ENCODE data around the gene SEZ6. TPM values are rescaled to one million over a fixed set of nuclear protein-coding genes. Genes with fewer than 3 reads are reported as not detected.

SEZ6 gene
- total RNA-seq, 1 experiment from 2014 or later = not detected

GRCh38 chr17:28973425-28973824 lies 32.4 kb downstream of the SEZ6 start:
- Histone ChIP-seq H3K36me3 (no peaks in the 10 kb centered on the region), H3K4me3 (no peak overlapping the region), H3K27me3 (no peaks in the 10 kb centered on the region), H3K9me3 (no peaks in the 10 kb centered on the region)
- DNase-seq = peak; percentile 77

- Histone ChIP-seq H3K9me3 (no peaks in the 10 kb centered on the region), H3K27me3 (no peaks in the 10 kb centered on the region), H3K4me3 (no peak overlapping the region), H3K36me3 (no peaks in the 10 kb centered on the region)
- no peak for DNase-seq
Measured at GRCh38 chr17:28972437-28972836, 33.4 kb downstream of the SEZ6 start.

GRCh38 chr17:28970879-28971278 lies 35.0 kb downstream of the SEZ6 start:
- no peak for DNase-seq
- no peak overlapping the region for H3K4me3 ChIP-seq

GRCh38 chr17:28969706-28970393 lies 36.0 kb downstream of the SEZ6 start:
- Histone ChIP-seq H3K36me3 (no peaks in the 10 kb centered on the region), H3K4me3 (no peak overlapping the region), H3K9me3 (no peaks in the 10 kb centered on the region), H3K27me3 (no peaks in the 10 kb centered on the region)
- no peak for DNase-seq

More at GRCh38 chr17:28970879-28971278, 35.0 kb downstream of the SEZ6 start:
- no peaks in the 10 kb centered on the region for H3K36me3 ChIP-seq
- no peaks in the 10 kb centered on the region for H3K27me3 ChIP-seq
- H3K9me3 ChIP-seq = no peaks in the 10 kb centered on the region

- H3K9me3 ChIP-seq = no peaks in the 10 kb centered on the region
- no peak for DNase-seq
- no peaks in the 10 kb centered on the region for H3K27me3 ChIP-seq
- H3K4me3 ChIP-seq = no peak overlapping the region
- H3K36me3 ChIP-seq = no peaks in the 10 kb centered on the region
Measured at GRCh38 chr17:28968914-28969295, 36.9 kb downstream of the SEZ6 start.

- no peak overlapping the region for H3K4me3 ChIP-seq
- peak; percentile 69 for DNase-seq
- no peaks in the 10 kb centered on the region for H3K36me3 ChIP-seq
- H3K9me3 ChIP-seq = no peaks in the 10 kb centered on the region
- no peaks in the 10 kb centered on the region; the same call in 1 of the 2 replicates for H3K27me3 ChIP-seq
Measured at GRCh38 chr17:28968231-28968913, 37.5 kb downstream of the SEZ6 start.

- Histone ChIP-seq H3K36me3 (no peaks in the 10 kb centered on the region), H3K4me3 (no peak overlapping the region), H3K9me3 (no peaks in the 10 kb centered on the region), H3K27me3 (no peaks in the 10 kb centered on the region; the same call in 1 of the 2 replicates)
- DNase-seq = no peak
Measured at GRCh38 chr17:28967221-28968135, 38.4 kb downstream of the SEZ6 start.

GRCh38 chr17:28963841-28964240 lies 42.0 kb downstream of the SEZ6 start:
- no peak for DNase-seq
- Histone ChIP-seq H3K27me3 (no peaks in the 10 kb centered on the region; the same call in 1 of the 2 replicates), H3K9me3 (no peaks in the 10 kb centered on the region), H3K36me3 (no peaks in the 10 kb centered on the region), H3K4me3 (no peak overlapping the region)

- Histone ChIP-seq H3K4me3 (no peak overlapping the region), H3K27me3 (no peaks in the 10 kb centered on the region; the same call in 1 of the 2 replicates), H3K36me3 (no peaks in the 10 kb centered on the region), H3K9me3 (no peaks in the 10 kb centered on the region)
- no peak for DNase-seq
Measured at GRCh38 chr17:28963055-28963611, 42.7 kb downstream of the SEZ6 start.

- DNase-seq = no peak
Measured at GRCh38 chr17:28961391-28961790, 44.4 kb downstream of the SEZ6 start.

GRCh38 chr17:28960256-28961061 lies 45.4 kb downstream of the SEZ6 start:
- H3K27me3 ChIP-seq = no peaks in the 10 kb centered on the region; the same call in 1 of the 2 replicates
- DNase-seq = no peak
- H3K4me3 ChIP-seq = no peak overlapping the region
- no peaks in the 10 kb centered on the region for H3K9me3 ChIP-seq
- no peaks in the 10 kb centered on the region for H3K36me3 ChIP-seq

More at GRCh38 chr17:28961391-28961790, 44.4 kb downstream of the SEZ6 start:
- no peaks in the 10 kb centered on the region; the same call in 1 of the 2 replicates for H3K27me3 ChIP-seq
- H3K36me3 ChIP-seq = no peaks in the 10 kb centered on the region
- H3K4me3 ChIP-seq = no peak overlapping the region
- no peaks in the 10 kb centered on the region for H3K9me3 ChIP-seq

GRCh38 chr17:28959471-28959871 lies 46.4 kb downstream of the SEZ6 start:
- no peak for DNase-seq
- no peak overlapping the region for H3K4me3 ChIP-seq
- no peaks in the 10 kb centered on the region for H3K9me3 ChIP-seq
- no peaks in the 10 kb centered on the region for H3K36me3 ChIP-seq
- H3K27me3 ChIP-seq = no peaks in the 10 kb centered on the region; the same call in 1 of the 2 replicates

- no peaks in the 10 kb centered on the region; the same call in 1 of the 2 replicates for H3K27me3 ChIP-seq
- no peaks in the 10 kb centered on the region for H3K9me3 ChIP-seq
- DNase-seq = no peak
- H3K4me3 ChIP-seq = no peak overlapping the region
- no peaks in the 10 kb centered on the region for H3K36me3 ChIP-seq
Measured at GRCh38 chr17:28958820-28959455, 46.9 kb downstream of the SEZ6 start.

- no peak overlapping the region for H3K4me3 ChIP-seq
- H3K9me3 ChIP-seq = no peaks in the 10 kb centered on the region
- H3K36me3 ChIP-seq = no peaks in the 10 kb centered on the region
- H3K27me3 ChIP-seq = no peaks in the 10 kb centered on the region; the same call in 1 of the 2 replicates
- no peak for DNase-seq
Measured at GRCh38 chr17:28957992-28958355, 47.9 kb downstream of the SEZ6 start.

GRCh38 chr17:28957277-28957991 lies 48.4 kb downstream of the SEZ6 start:
- Histone ChIP-seq H3K4me3 (no peak overlapping the region), H3K9me3 (no peaks in the 10 kb centered on the region), H3K27me3 (no peaks in the 10 kb centered on the region; the same call in 1 of the 2 replicates), H3K36me3 (no peaks in the 10 kb centered on the region)
- DNase-seq = no peak
